Measurements from ENCODE around the gene ZNF620. TPM values are rescaled to one million over a fixed set of nuclear protein-coding genes. Genes with fewer than 3 reads are reported as not detected.

The ZNF620 gene
- 2.6 and 3.1 TPM in 2 replicates for polyA plus RNA-seq (2013)

DNA sequence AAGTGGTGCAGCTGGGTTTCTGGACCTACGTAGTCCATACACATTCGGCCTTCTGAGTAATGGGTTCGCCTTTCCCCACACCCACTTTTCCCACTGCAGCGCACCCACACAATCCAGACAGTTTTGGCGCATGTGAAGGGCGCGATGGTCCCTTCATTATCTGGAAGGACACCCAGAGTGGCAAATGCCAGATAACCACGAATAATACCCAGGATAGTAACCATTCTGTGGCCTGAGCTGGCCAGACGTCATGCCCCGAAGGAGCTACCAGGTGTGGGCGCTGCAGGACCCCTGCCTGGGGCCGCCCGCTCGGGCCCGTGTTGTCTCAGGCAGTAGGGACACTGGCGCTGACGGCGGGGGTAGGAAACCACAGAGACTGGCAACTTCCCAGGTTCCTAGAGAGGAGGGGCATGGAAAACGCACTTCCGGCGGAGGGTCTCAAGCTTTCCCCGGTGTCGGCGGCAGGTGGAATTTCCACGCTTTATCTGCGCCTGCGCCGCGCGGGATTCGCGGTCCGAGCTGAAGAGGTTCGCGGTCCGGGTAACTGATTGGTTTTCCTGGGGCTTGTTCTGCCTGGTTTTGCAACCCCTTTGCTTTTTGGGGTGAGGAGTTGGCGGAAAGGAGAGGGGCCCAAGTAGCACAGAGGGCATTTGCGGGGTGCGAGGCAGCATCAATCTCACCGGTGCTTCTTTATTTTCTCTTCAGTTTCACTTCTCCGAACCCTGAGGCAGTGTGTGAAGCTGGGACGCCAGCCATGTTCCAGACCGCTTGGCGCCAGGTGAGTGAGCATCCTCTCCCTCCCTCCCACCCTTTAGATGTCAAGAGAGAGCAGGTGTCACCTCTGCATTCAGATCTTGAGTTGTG, at the start of gene ZNF620:
Gene ZNF620, plus strand, starts transcription at position 441 of the 864 bp plus-strand sequence. Its CDS starts 314 bp downstream, at position 755.
- peak within 1 kb of the TSS; percentile 65 for H3K14ac ChIP-seq (ENCODE audit: low read length)

GRCh38 chr3:40456279-40456939, 49.4 kb upstream of the ZNF620 start:
- WGBS (ENCODE audit: extremely low coverage, insufficient coverage, insufficient read length): no CpG with 5 or more reads among the region's 29 CpGs
- H3K4ac ChIP-seq (ENCODE audit: low read depth, low read length): no peak overlapping the region
- H3K9ac ChIP-seq (ENCODE audit: low read length): no peak overlapping the region
- H4K91ac ChIP-seq (ENCODE audit: low read depth, low read length): no peak overlapping the region
- DNase-seq: peak in 1 of 2 donors; percentile 11
- H3K4me3 ChIP-seq (ENCODE audit: low read depth, low read length): no peak overlapping the region
- peaks cover 16 to 24% of the 10 kb centered on the region in 2 experiments for H3K36me3 ChIP-seq (ENCODE audit: control insufficient read depth in 1 of 2, insufficient read depth in 2 of 2, low read length in 2 of 2)
- H2BK120ac ChIP-seq (ENCODE audit: insufficient read depth, low read length, poor library complexity): no peak overlapping the region
- no peaks in the 10 kb centered on the region for H3K27me3 ChIP-seq (ENCODE audit: insufficient read depth, low read length)
- peaks cover 2% of the 10 kb centered on the region in 2 experiments for H3K4me1 ChIP-seq (ENCODE audit: control insufficient read depth in 1 of 2, insufficient read depth in 2 of 2, low read length in 2 of 2)
- no peak overlapping the region for H3K18ac ChIP-seq (ENCODE audit: low read length)
- no peak overlapping the region for H2BK5ac ChIP-seq (ENCODE audit: low read depth, low read length, poor library complexity)
- H3K79me2 ChIP-seq (ENCODE audit: control insufficient read depth, insufficient read depth, low read length, poor library complexity): peaks cover 11% of the 10 kb centered on the region
- H2AFZ ChIP-seq (ENCODE audit: insufficient read depth, low read length, poor library complexity): no peak overlapping the region
- peak overlapping the region; percentile 44 for H4K8ac ChIP-seq (ENCODE audit: low read depth, low read length)
- H3K23ac ChIP-seq (ENCODE audit: low read length): no peak overlapping the region
- H2BK12ac ChIP-seq (ENCODE audit: low read length): no peak overlapping the region
- no peak overlapping the region for H3K27ac ChIP-seq (ENCODE audit: low read depth, low read length)
- no peak overlapping the region for H3K14ac ChIP-seq (ENCODE audit: low read length)
- peak overlapping the region; percentile 86 for H3K4me2 ChIP-seq (ENCODE audit: low read length)
- no peak overlapping the region for H2AK5ac ChIP-seq (ENCODE audit: low read length)
- H4K12ac ChIP-seq (ENCODE audit: low read depth, low read length): no peak overlapping the region
- H3K9me3 ChIP-seq (ENCODE audit: insufficient read depth, low read depth, low read length): no peaks in the 10 kb centered on the region
- H3K79me1 ChIP-seq (ENCODE audit: low read length): peaks cover 10% of the 10 kb centered on the region

More for the DNA sequence above, at the start of gene ZNF620:
- peak within 1 kb of the TSS; percentile 63 for H2BK120ac ChIP-seq (ENCODE audit: insufficient read depth, low read length, poor library complexity)
- peak within 1 kb of the TSS; percentile 95 for H2AFZ ChIP-seq (ENCODE audit: insufficient read depth, low read length, poor library complexity)
- peak within 1 kb of the TSS; percentile 87 for H3K4me2 ChIP-seq (ENCODE audit: low read length)
- H3K9me3 ChIP-seq (ENCODE audit: insufficient read depth, low read depth, low read length): no peaks in the 10 kb centered on the region
- peak within 1 kb of the TSS; percentile 95 for H4K12ac ChIP-seq (ENCODE audit: low read depth, low read length)
- H3K18ac ChIP-seq (ENCODE audit: low read length): peak within 1 kb of the TSS; percentile 80
- peak within 1 kb of the TSS; percentile 48 for H3K4ac ChIP-seq (ENCODE audit: low read depth, low read length)
- peaks cover 2 to 3% of the 10 kb centered on the region in 2 experiments for H3K4me1 ChIP-seq (ENCODE audit: control insufficient read depth in 1 of 2, insufficient read depth in 2 of 2, low read length in 2 of 2)
- H3K9ac ChIP-seq (ENCODE audit: low read length): peak within 1 kb of the TSS; percentile 78
- peak within 1 kb of the TSS; percentile 76 for H2AK5ac ChIP-seq (ENCODE audit: low read length)
- H4K91ac ChIP-seq (ENCODE audit: low read depth, low read length): peak within 1 kb of the TSS; percentile 83
- peak within 1 kb of the TSS; percentile 69 for H3K27ac ChIP-seq (ENCODE audit: low read depth, low read length)
- H3K79me1 ChIP-seq (ENCODE audit: low read length): peaks cover 7% of the 10 kb centered on the region
- peak within 1 kb of the TSS; percentile 16 for H2BK5ac ChIP-seq (ENCODE audit: low read depth, low read length, poor library complexity)
- no peak within 1 kb of the TSS for H2BK12ac ChIP-seq (ENCODE audit: low read length)
- H3K79me2 ChIP-seq (ENCODE audit: control insufficient read depth, insufficient read depth, low read length, poor library complexity): peaks cover 5% of the 10 kb centered on the region
- peak within 1 kb of the TSS; percentile 100 for H4K8ac ChIP-seq (ENCODE audit: low read depth, low read length)
- no peaks in the 10 kb centered on the region for H3K36me3 ChIP-seq (ENCODE audit: control insufficient read depth in 1 of 2, insufficient read depth in 2 of 2, low read length in 2 of 2)
- no CpG with 5 or more reads among the region's 44 CpGs for WGBS (ENCODE audit: extremely low coverage, insufficient coverage, insufficient read length)
- DNase-seq: peak; percentile 56 to 61
- no peak within 1 kb of the TSS for H3K23ac ChIP-seq (ENCODE audit: low read length)
- no peaks in the 10 kb centered on the region for H3K27me3 ChIP-seq (ENCODE audit: insufficient read depth, low read length)
- H3K4me3 ChIP-seq (ENCODE audit: low read depth, low read length): peak within 1 kb of the TSS; percentile 82

GRCh38 chr3:40456940-40457823, 48.7 kb upstream of the ZNF620 start, which contains the start of gene RPL14:
Gene RPL14, plus strand, starts transcription at chr3:40457339. Its CDS starts 133 bp downstream, at chr3:40457472.
- Histone ChIP-seq H3K27ac (ENCODE audit: low read depth, low read length) (peak within 1 kb of the TSS; percentile 12), H3K9ac (ENCODE audit: low read length) (peak within 1 kb of the TSS; percentile 99), H2BK12ac (ENCODE audit: low read length) (no peak within 1 kb of the TSS), H4K8ac (ENCODE audit: low read depth, low read length) (peak within 1 kb of the TSS; percentile 80), H3K14ac (ENCODE audit: low read length) (peak within 1 kb of the TSS; percentile 91), H2BK5ac (ENCODE audit: low read depth, low read length, poor library complexity) (peak within 1 kb of the TSS; percentile 49), H4K91ac (ENCODE audit: low read depth, low read length) (peak within 1 kb of the TSS; percentile 53), H3K18ac (ENCODE audit: low read length) (peak within 1 kb of the TSS; percentile 50), H2BK120ac (ENCODE audit: insufficient read depth, low read length, poor library complexity) (peak within 1 kb of the TSS; percentile 57), H3K4me2 (ENCODE audit: low read length) (peak within 1 kb of the TSS; percentile 86), H3K4ac (ENCODE audit: low read depth, low read length) (peak within 1 kb of the TSS; percentile 78), H4K12ac (ENCODE audit: low read depth, low read length) (peak within 1 kb of the TSS; percentile 76), H3K23ac (ENCODE audit: low read length) (no peak within 1 kb of the TSS), H3K4me3 (ENCODE audit: low read depth, low read length) (peak within 1 kb of the TSS; percentile 100), H2AK5ac (ENCODE audit: low read length) (peak within 1 kb of the TSS; percentile 65), H3K79me2 (ENCODE audit: control insufficient read depth, insufficient read depth, low read length, poor library complexity) (peaks cover 11% of the 10 kb centered on the region), H3K27me3 (ENCODE audit: insufficient read depth, low read length) (no peaks in the 10 kb centered on the region), H3K9me3 (ENCODE audit: insufficient read depth, low read depth, low read length) (no peaks in the 10 kb centered on the region), H3K4me1 (ENCODE audit: control insufficient read depth in 1 of 2, insufficient read depth in 2 of 2, low read length in 2 of 2) (peaks cover under 1 to 2% of the 10 kb centered on the region in 2 experiments), H2AFZ (ENCODE audit: insufficient read depth, low read length, poor library complexity) (peak within 1 kb of the TSS; percentile 67), H3K36me3 (ENCODE audit: control insufficient read depth in 1 of 2, insufficient read depth in 2 of 2, low read length in 2 of 2) (peaks cover 19 to 24% of the 10 kb centered on the region in 2 experiments), H3K79me1 (ENCODE audit: low read length) (peaks cover 10% of the 10 kb centered on the region)
- peak; percentile 96 to 99 for DNase-seq
- WGBS (ENCODE audit: extremely low coverage, insufficient coverage, insufficient read length): no CpG with 5 or more reads among the region's 79 CpGs

DNA sequence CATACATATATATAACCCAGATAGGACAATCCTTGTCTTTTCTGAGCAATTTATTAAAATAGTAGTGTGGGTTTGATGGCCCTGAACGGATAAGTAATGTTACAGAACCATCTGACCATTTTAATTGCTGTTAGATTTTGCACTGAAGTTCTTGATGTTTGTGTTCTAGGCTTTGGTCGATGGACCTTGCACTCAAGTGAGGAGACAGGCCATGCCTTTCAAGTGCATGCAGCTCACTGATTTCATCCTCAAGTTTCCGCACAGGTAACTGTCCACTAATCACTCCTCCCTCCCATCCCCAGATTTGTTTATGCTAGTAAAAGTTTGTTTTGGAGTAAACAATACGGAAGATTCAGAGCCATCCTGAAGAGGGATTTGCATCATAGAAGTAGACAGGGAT, 47.4 kb upstream of the ZNF620 start:
- no peak overlapping the region for H2BK12ac ChIP-seq (ENCODE audit: low read length)
- WGBS (ENCODE audit: extremely low coverage, insufficient coverage, insufficient read length): no CpG with 5 or more reads among the region's 4 CpGs
- no peak overlapping the region for H3K4me3 ChIP-seq (ENCODE audit: low read depth, low read length)
- no peaks in the 10 kb centered on the region for H3K27me3 ChIP-seq (ENCODE audit: insufficient read depth, low read length)
- no peak overlapping the region for H2AFZ ChIP-seq (ENCODE audit: insufficient read depth, low read length, poor library complexity)
- H3K4ac ChIP-seq (ENCODE audit: low read depth, low read length): no peak overlapping the region
- peaks cover 0 to 2% of the 10 kb centered on the region in 2 experiments for H3K4me1 ChIP-seq (ENCODE audit: control insufficient read depth in 1 of 2, insufficient read depth in 2 of 2, low read length in 2 of 2)
- H4K8ac ChIP-seq (ENCODE audit: low read depth, low read length): no peak overlapping the region
- no peak overlapping the region for H4K12ac ChIP-seq (ENCODE audit: low read depth, low read length)
- H3K9me3 ChIP-seq (ENCODE audit: insufficient read depth, low read depth, low read length): no peaks in the 10 kb centered on the region
- H2BK120ac ChIP-seq (ENCODE audit: insufficient read depth, low read length, poor library complexity): no peak overlapping the region
- no peak for DNase-seq
- no peak overlapping the region for H2AK5ac ChIP-seq (ENCODE audit: low read length)
- no peak overlapping the region for H3K4me2 ChIP-seq (ENCODE audit: low read length)
- no peak overlapping the region for H3K9ac ChIP-seq (ENCODE audit: low read length)
- no peak overlapping the region for H3K14ac ChIP-seq (ENCODE audit: low read length)
- no peak overlapping the region for H2BK5ac ChIP-seq (ENCODE audit: low read depth, low read length, poor library complexity)
- H3K36me3 ChIP-seq (ENCODE audit: control insufficient read depth in 1 of 2, insufficient read depth in 2 of 2, low read length in 2 of 2): peaks cover 29 to 32% of the 10 kb centered on the region in 2 experiments
- H3K18ac ChIP-seq (ENCODE audit: low read length): no peak overlapping the region
- H4K91ac ChIP-seq (ENCODE audit: low read depth, low read length): no peak overlapping the region
- H3K27ac ChIP-seq (ENCODE audit: low read depth, low read length): no peak overlapping the region
- H3K79me2 ChIP-seq (ENCODE audit: control insufficient read depth, insufficient read depth, low read length, poor library complexity): peaks cover 7% of the 10 kb centered on the region
- H3K23ac ChIP-seq (ENCODE audit: low read length): no peak overlapping the region
- peaks cover 4% of the 10 kb centered on the region for H3K79me1 ChIP-seq (ENCODE audit: low read length)
